ENCODE measurements around the gene LSM4. TPM values are rescaled to one million over a fixed set of nuclear protein-coding genes. Genes with fewer than 3 reads are reported as not detected.
"Not testable (repeated sequence)": the region's sequence is repeated elsewhere in the genome, so short reads cannot be mapped to it uniquely, and the experiment has no call there.

Gene LSM4
- total RNA-seq, 1 experiment from 2014 or later = 787 TPM

GRCh38 chr19:18330868-18331267 lies 8.0 kb upstream of the LSM4 start:
- Histone ChIP-seq H3K27me3 (ENCODE audit: control insufficient read depth, insufficient read depth, low read length) (no peaks in the 10 kb centered on the region), H3K4me3 (ENCODE audit: insufficient read depth, low read depth, low read length) (no peak overlapping the region), H3K36me3 (replicated peaks; ENCODE audit: control insufficient read depth, insufficient read depth, low read length) (no peaks in the 10 kb centered on the region)
- no peak for DNase-seq

GRCh38 chr19:18329035-18329376 lies 6.1 kb upstream of the LSM4 start:
- Histone ChIP-seq H3K27me3 (ENCODE audit: control insufficient read depth, insufficient read depth, low read length) (no peaks in the 10 kb centered on the region), H3K36me3 (replicated peaks; ENCODE audit: control insufficient read depth, insufficient read depth, low read length) (no peaks in the 10 kb centered on the region), H3K4me3 (ENCODE audit: insufficient read depth, low read depth, low read length) (peak overlapping the region; percentile 42)
- DNase-seq = no peak

- Histone ChIP-seq H3K36me3 (replicated peaks; ENCODE audit: control insufficient read depth, insufficient read depth, low read length) (no peaks in the 10 kb centered on the region), H3K4me3 (ENCODE audit: insufficient read depth, low read depth, low read length) (peak overlapping the region; percentile 42), H3K27me3 (ENCODE audit: control insufficient read depth, insufficient read depth, low read length) (no peaks in the 10 kb centered on the region)
- peak; percentile 96 for DNase-seq
Observed at GRCh38 chr19:18328340-18329034, 5.6 kb upstream of the LSM4 start.

GRCh38 chr19:18326772-18327171 lies 3.9 kb upstream of the LSM4 start:
- Histone ChIP-seq H3K27me3 (ENCODE audit: control insufficient read depth, insufficient read depth, low read length) (no peaks in the 10 kb centered on the region), H3K4me3 (ENCODE audit: insufficient read depth, low read depth, low read length) (no peak overlapping the region), H3K36me3 (replicated peaks; ENCODE audit: control insufficient read depth, insufficient read depth, low read length) (no peaks in the 10 kb centered on the region)
- no peak for DNase-seq

GRCh38 chr19:18324373-18324731 lies 1.5 kb upstream of the LSM4 start:
- H3K27me3 ChIP-seq (ENCODE audit: control insufficient read depth, insufficient read depth, low read length); H3K36me3 ChIP-seq (replicated peaks; ENCODE audit: control insufficient read depth, insufficient read depth, low read length); DNase-seq; H3K4me3 ChIP-seq (ENCODE audit: insufficient read depth, low read depth, low read length): not testable (repeated sequence)

DNA sequence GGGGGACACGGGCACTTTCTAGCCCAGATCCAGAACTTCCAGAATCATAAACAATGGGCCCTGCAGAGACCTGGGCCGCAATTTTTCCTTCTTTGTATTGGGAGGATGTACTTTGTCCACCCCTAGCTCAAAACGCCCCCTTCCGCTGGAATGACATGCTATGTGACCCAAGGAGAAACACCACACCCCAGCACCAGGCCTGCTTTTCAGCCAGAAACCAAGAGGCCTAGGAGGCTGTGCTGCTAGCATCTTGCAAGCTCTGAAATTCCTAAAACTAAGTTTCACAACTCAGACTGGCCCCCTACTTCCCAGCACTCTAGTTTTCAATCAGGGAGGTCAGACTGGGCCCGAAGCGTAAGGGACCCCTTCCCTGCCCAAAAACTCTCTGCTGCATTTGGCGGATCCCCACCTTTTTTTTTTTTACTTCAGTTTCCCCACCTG lies 538 bp downstream of the LSM4 start:
- H3K36me3 ChIP-seq (replicated peaks; ENCODE audit: control insufficient read depth, insufficient read depth, low read length) = peaks cover 5% of the 10 kb centered on the region
- peak; percentile 84 for DNase-seq
- H3K27me3 ChIP-seq (ENCODE audit: control insufficient read depth, insufficient read depth, low read length) = no peaks in the 10 kb centered on the region
- H3K4me3 ChIP-seq (ENCODE audit: insufficient read depth, low read depth, low read length) = peak overlapping the region; percentile 82

DNA sequence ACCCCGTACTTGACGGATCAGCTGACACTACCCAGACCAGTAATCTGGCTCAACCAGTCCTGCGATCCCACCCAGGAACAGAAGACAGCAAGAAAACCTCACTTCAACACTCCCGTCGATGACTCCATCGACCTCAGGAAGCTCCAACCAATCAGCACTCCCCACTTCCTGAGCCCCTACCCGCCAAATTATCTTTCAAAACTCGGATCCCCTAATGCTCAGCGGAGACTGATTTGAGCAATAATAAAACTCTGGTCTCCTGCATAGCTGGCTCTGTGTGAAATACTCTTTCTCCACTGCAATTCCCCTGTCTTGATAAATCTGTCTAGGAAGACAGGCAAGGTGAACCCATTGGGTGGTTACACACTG lies 1.2 kb downstream of the LSM4 start:
- H3K4me3 ChIP-seq (ENCODE audit: insufficient read depth, low read depth, low read length) = no peak overlapping the region
- no peak for DNase-seq

DNA sequence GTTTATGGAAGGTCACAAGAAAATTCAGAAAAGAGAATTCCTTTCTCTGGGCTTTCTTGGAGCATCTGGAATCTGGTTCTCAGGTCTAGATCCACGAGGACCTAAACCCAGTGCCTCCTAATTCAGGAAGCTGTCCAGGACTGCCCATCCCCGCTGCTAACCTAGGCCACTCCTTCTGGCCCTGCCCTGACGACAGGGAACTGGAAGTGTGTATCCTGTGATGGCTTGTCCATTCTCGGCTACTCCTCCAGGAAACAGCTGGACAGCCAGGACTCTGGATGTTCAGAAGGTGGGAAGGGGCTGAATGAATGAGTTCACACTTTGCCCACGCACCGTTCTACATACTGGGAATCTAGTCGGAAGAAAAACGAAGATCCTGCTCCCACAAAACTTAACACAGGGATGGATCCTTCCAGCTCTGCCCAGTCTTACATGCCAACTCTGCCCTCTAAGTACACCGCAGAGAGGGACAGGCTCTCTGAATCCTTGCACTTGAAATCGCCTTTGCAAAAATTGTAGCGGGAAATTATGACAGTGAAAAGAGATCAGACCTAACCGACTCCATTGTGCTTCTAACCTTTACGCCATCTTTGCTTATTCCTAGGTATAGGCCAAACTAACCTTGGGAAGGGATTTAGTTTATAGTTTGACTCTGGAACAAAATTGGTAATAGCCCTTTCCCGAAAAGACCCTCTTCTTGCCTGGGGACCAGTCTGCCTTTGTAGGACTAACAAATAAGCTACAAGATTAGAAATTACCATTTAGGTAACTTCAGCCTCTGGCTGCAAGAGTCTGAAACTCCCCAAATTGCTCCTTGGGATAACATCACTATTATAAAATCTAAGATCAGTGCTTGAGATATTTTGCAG lies 1.8 kb downstream of the LSM4 start:
- no peak overlapping the region for H3K4me3 ChIP-seq (ENCODE audit: insufficient read depth, low read depth, low read length)
- H3K36me3 ChIP-seq (replicated peaks; ENCODE audit: control insufficient read depth, insufficient read depth, low read length) = peaks cover 5% of the 10 kb centered on the region
- H3K27me3 ChIP-seq (ENCODE audit: control insufficient read depth, insufficient read depth, low read length) = no peaks in the 10 kb centered on the region
- no peak for DNase-seq

More for the DNA sequence above, 1.2 kb downstream of the LSM4 start:
- peaks cover 5% of the 10 kb centered on the region for H3K36me3 ChIP-seq (replicated peaks; ENCODE audit: control insufficient read depth, insufficient read depth, low read length)
- H3K27me3 ChIP-seq (ENCODE audit: control insufficient read depth, insufficient read depth, low read length) = no peaks in the 10 kb centered on the region

GRCh38 chr19:18319591-18320135 lies 3.2 kb downstream of the LSM4 start:
- Histone ChIP-seq H3K27me3 (ENCODE audit: control insufficient read depth, insufficient read depth, low read length) (no peaks in the 10 kb centered on the region), H3K36me3 (replicated peaks; ENCODE audit: control insufficient read depth, insufficient read depth, low read length) (peaks cover 6% of the 10 kb centered on the region), H3K4me3 (ENCODE audit: insufficient read depth, low read depth, low read length) (no peak overlapping the region)
- DNase-seq = no peak

- DNase-seq = peak; percentile 40
Observed at GRCh38 chr19:18317961-18318800, 4.7 kb downstream of the LSM4 start.

DNA sequence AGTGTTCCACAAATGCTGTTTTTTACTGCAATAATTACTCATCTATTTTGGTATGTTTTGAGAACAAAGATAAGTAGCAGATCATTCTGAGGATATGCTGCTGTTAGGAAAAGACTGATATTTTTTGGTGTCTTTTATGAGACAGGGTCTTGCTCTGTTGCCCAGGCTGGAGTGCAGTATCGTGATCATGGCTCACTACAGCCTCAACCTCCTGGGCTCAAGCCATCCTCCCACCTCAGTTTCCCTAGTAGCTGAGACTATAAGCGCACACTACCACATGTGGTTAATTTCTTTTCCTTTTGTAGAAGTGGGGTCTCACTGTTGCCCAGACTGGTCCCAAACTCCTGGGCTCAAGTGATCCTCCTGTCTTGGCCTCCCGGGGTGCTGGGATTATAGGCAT lies 9.5 kb downstream of the LSM4 start:
- no peak for DNase-seq
- peaks cover 27% of the 10 kb centered on the region for H3K36me3 ChIP-seq (replicated peaks; ENCODE audit: control insufficient read depth, insufficient read depth, low read length)
- H3K27me3 ChIP-seq (ENCODE audit: control insufficient read depth, insufficient read depth, low read length) = no peaks in the 10 kb centered on the region
- H3K4me3 ChIP-seq (ENCODE audit: insufficient read depth, low read depth, low read length) = no peak overlapping the region

More at GRCh38 chr19:18317961-18318800, 4.7 kb downstream of the LSM4 start:
- Histone ChIP-seq H3K36me3 (replicated peaks; ENCODE audit: control insufficient read depth, insufficient read depth, low read length) (peaks cover 14% of the 10 kb centered on the region), H3K27me3 (ENCODE audit: control insufficient read depth, insufficient read depth, low read length) (no peaks in the 10 kb centered on the region), H3K4me3 (ENCODE audit: insufficient read depth, low read depth, low read length) (no peak overlapping the region)

DNA sequence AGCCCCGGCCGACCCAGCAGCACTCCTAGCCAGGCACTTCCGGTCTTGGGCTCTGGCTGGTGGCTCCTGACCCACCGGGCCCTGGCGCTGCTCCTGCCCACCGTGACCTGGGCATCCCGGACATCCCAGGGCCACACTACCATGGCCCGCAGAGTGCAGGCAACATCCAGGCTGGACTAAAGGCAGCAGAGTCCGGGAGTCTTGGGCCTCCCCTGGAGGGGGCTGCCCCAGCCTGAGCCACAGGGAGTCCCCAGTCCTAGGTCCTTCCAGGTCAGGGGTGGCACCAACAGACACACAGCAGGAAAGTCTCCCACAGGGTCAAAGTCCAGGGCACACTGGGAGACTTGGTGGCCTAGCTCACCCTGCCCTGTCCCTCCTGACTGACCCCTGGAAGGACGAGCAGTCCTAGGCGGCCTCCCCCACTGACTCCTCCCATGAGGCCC lies 10.8 kb downstream of the LSM4 start:
- H3K27me3 ChIP-seq (ENCODE audit: control insufficient read depth, insufficient read depth, low read length) = no peaks in the 10 kb centered on the region
- DNase-seq = peak; percentile 27
- H3K36me3 ChIP-seq (replicated peaks; ENCODE audit: control insufficient read depth, insufficient read depth, low read length) = peaks cover 28% of the 10 kb centered on the region
- no peak overlapping the region for H3K4me3 ChIP-seq (ENCODE audit: insufficient read depth, low read depth, low read length)

DNA sequence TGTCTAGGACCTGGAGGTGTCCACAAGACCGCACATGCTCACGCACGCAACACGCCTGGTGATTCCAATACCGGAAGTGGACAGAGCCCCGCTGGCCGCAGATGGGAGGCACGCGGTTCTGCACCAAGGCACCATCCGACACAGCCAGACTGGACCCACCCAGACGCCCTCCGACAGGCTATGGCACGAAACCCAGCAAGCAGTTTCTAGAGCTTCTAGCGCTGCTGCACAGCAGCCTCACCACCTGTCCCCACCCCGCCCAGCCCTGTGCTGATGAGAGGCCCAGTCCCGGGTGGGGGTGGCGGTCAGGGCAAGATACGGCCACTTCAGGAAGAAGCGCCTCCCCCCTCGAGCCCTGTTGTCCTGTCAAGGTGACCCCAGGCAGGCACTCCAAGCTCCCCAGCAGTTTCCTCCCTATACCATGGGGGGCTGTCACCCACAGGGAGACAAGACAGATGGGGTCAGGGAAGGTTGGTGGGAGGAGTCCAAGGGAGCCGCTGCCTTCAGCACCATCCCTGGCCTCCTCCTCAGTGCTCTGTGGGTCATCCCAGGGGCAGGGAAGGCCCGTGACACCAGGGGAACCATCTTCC lies 11.3 kb downstream of the LSM4 start:
- peaks cover 30% of the 10 kb centered on the region for H3K36me3 ChIP-seq (replicated peaks; ENCODE audit: control insufficient read depth, insufficient read depth, low read length)
- DNase-seq = peak; percentile 43
- no peak overlapping the region for H3K4me3 ChIP-seq (ENCODE audit: insufficient read depth, low read depth, low read length)
- no peaks in the 10 kb centered on the region for H3K27me3 ChIP-seq (ENCODE audit: control insufficient read depth, insufficient read depth, low read length)

- no peak overlapping the region for H3K4me3 ChIP-seq (ENCODE audit: insufficient read depth, low read depth, low read length)
- no peaks in the 10 kb centered on the region for H3K27me3 ChIP-seq (ENCODE audit: control insufficient read depth, insufficient read depth, low read length)
- DNase-seq = peak; percentile 32
- peaks cover 30% of the 10 kb centered on the region for H3K36me3 ChIP-seq (replicated peaks; ENCODE audit: control insufficient read depth, insufficient read depth, low read length)
Observed at GRCh38 chr19:18310966-18311365, 11.9 kb downstream of the LSM4 start.

Data from H7 (cell line).